ENCODE measurements around the gene BCL2L13.
"Not testable (repeated sequence)": the region's sequence is repeated elsewhere in the genome, so short reads cannot be mapped to it uniquely, and the experiment has no call there.

The BCL2L13 gene

DNA sequence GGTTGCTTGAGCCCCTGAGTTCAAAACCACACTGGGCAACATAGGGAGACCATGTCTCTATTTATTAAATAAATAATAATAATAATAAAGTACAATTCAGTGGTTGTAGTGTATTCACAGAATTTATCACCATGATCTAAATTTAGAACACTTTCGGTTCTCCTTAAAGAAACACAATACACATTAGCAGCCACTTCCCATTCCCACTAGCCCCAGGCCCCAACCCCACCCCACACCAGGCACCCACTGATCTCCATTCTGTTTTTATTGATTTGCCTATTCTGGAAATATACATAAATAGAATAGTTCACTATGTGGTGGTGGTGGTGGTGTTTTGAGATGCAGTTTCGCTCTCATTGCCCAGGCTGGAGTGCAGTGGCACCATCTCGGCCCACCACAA is 45.7 kb downstream of the BCL2L13 start:
- Histone ChIP-seq H3K36me3 (ENCODE audit: control insufficient read depth in 1 of 2, insufficient read depth in 2 of 2, low read length in 2 of 2) (peaks cover 0 to 10% of the 10 kb centered on the region in 2 donors), H3K4me1 (ENCODE audit: control insufficient read depth in 1 of 2, insufficient read depth in 2 of 2, low read length in 2 of 2) (peaks cover 2 to 4% of the 10 kb centered on the region in 2 donors), H3K9me3 (ENCODE audit: control insufficient read depth in 1 of 2, low read length in 2 of 2) (no peaks in the 10 kb centered on the region), H3K4me3 (ENCODE audit: low read depth in 1 of 2, low read length in 2 of 2) (no peak overlapping the region), H3K9ac (ENCODE audit: low read depth in 1 of 2, low read length in 2 of 2) (no peak overlapping the region), H3K27me3 (ENCODE audit: control insufficient read depth in 1 of 2, insufficient read depth in 2 of 2, low read length in 2 of 2) (no peaks in the 10 kb centered on the region), H3K27ac (ENCODE audit: low read depth, low read length) (no peak overlapping the region)

- H3K4me3 ChIP-seq (ENCODE audit: low read depth in 1 of 2, low read length in 2 of 2): no peak overlapping the region
- H3K27ac ChIP-seq (ENCODE audit: low read depth, low read length): no peak overlapping the region
- no peaks in the 10 kb centered on the region for H3K27me3 ChIP-seq (ENCODE audit: control insufficient read depth in 1 of 2, insufficient read depth in 2 of 2, low read length in 2 of 2)
- no peak overlapping the region for H3K9ac ChIP-seq (ENCODE audit: low read depth in 1 of 2, low read length in 2 of 2)
- H3K4me1 ChIP-seq (ENCODE audit: control insufficient read depth in 1 of 2, insufficient read depth in 2 of 2, low read length in 2 of 2): peaks cover 2 to 4% of the 10 kb centered on the region in 2 donors
- H3K9me3 ChIP-seq (ENCODE audit: control insufficient read depth in 1 of 2, low read length in 2 of 2): no peaks in the 10 kb centered on the region
- peaks cover 11 to 23% of the 10 kb centered on the region in 2 donors for H3K36me3 ChIP-seq (ENCODE audit: control insufficient read depth in 1 of 2, insufficient read depth in 2 of 2, low read length in 2 of 2)
Measured at GRCh38 chr22:17692841-17693240, 54.3 kb downstream of the BCL2L13 start.

DNA sequence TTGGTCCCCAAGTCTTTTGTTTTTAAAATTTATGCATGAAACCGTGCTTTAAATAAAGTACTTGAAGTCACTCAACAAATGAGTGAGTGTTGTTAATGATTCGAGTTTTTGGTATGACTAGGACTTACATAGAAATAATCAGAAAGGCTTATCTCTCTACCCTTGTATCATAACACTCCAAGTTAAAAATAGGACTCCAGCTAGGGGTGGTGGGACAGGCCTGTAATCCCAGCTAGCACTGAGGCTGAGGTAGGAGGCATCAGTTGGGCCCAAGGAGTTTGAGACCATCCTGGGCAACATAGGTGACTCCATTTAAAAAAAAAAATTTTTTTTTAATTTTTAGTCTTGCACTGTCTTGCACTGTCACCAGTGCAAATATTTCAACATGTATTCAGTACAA is 55.6 kb downstream of the BCL2L13 start:
- Histone ChIP-seq H3K27ac (ENCODE audit: low read depth, low read length) (no peak overlapping the region), H3K4me1 (ENCODE audit: control insufficient read depth in 1 of 2, insufficient read depth in 2 of 2, low read length in 2 of 2) (no peaks in the 10 kb centered on the region), H3K9me3 (ENCODE audit: control insufficient read depth in 1 of 2, low read length in 2 of 2) (no peaks in the 10 kb centered on the region), H3K9ac (ENCODE audit: low read depth in 1 of 2, low read length in 2 of 2) (no peak overlapping the region), H3K27me3 (ENCODE audit: control insufficient read depth in 1 of 2, insufficient read depth in 2 of 2, low read length in 2 of 2) (no peaks in the 10 kb centered on the region), H3K4me3 (ENCODE audit: low read depth in 1 of 2, low read length in 2 of 2) (no peak overlapping the region), H3K36me3 (ENCODE audit: control insufficient read depth in 1 of 2, insufficient read depth in 2 of 2, low read length in 2 of 2) (peaks cover 11 to 27% of the 10 kb centered on the region in 2 donors)

- H3K9ac ChIP-seq (ENCODE audit: low read depth in 1 of 2, low read length in 2 of 2): no peak overlapping the region
- H3K27ac ChIP-seq (ENCODE audit: low read depth, low read length): no peak overlapping the region
- H3K27me3 ChIP-seq (ENCODE audit: control insufficient read depth in 1 of 2, insufficient read depth in 2 of 2, low read length in 2 of 2): no peaks in the 10 kb centered on the region
- H3K4me3 ChIP-seq (ENCODE audit: low read depth in 1 of 2, low read length in 2 of 2): no peak overlapping the region
- peaks cover 11 to 29% of the 10 kb centered on the region in 2 donors for H3K36me3 ChIP-seq (ENCODE audit: control insufficient read depth in 1 of 2, insufficient read depth in 2 of 2, low read length in 2 of 2)
- no peaks in the 10 kb centered on the region for H3K9me3 ChIP-seq (ENCODE audit: control insufficient read depth in 1 of 2, low read length in 2 of 2)
- H3K4me1 ChIP-seq (ENCODE audit: control insufficient read depth in 1 of 2, insufficient read depth in 2 of 2, low read length in 2 of 2): no peaks in the 10 kb centered on the region
Measured at GRCh38 chr22:17694752-17695151, 56.2 kb downstream of the BCL2L13 start.

GRCh38 chr22:17695986-17696385 is 57.4 kb downstream of the BCL2L13 start:
- Histone ChIP-seq H3K4me1 (ENCODE audit: control insufficient read depth in 1 of 2, insufficient read depth in 2 of 2, low read length in 2 of 2) (no peaks in the 10 kb centered on the region), H3K27me3 (ENCODE audit: control insufficient read depth in 1 of 2, insufficient read depth in 2 of 2, low read length in 2 of 2) (no peaks in the 10 kb centered on the region), H3K36me3 (ENCODE audit: control insufficient read depth in 1 of 2, insufficient read depth in 2 of 2, low read length in 2 of 2) (peaks cover 14 to 30% of the 10 kb centered on the region in 2 donors), H3K27ac (ENCODE audit: low read depth, low read length) (no peak overlapping the region), H3K4me3 (ENCODE audit: low read depth in 1 of 2, low read length in 2 of 2) (no peak overlapping the region), H3K9ac (ENCODE audit: low read depth in 1 of 2, low read length in 2 of 2) (no peak overlapping the region), H3K9me3 (ENCODE audit: control insufficient read depth in 1 of 2, low read length in 2 of 2) (no peaks in the 10 kb centered on the region)

- not testable (repeated sequence) for H3K27me3 ChIP-seq (ENCODE audit: control insufficient read depth in 1 of 2, insufficient read depth in 2 of 2, low read length in 2 of 2); H3K27ac ChIP-seq (ENCODE audit: low read depth, low read length); H3K4me1 ChIP-seq (ENCODE audit: control insufficient read depth in 1 of 2, insufficient read depth in 2 of 2, low read length in 2 of 2); H3K9ac ChIP-seq (ENCODE audit: low read depth in 1 of 2, low read length in 2 of 2); H3K9me3 ChIP-seq (ENCODE audit: control insufficient read depth in 1 of 2, low read length in 2 of 2); H3K4me3 ChIP-seq (ENCODE audit: low read depth in 1 of 2, low read length in 2 of 2)
- peaks cover 13 to 32% of the 10 kb centered on the region in 2 donors for H3K36me3 ChIP-seq (ENCODE audit: control insufficient read depth in 1 of 2, insufficient read depth in 2 of 2, low read length in 2 of 2)
Measured at GRCh38 chr22:17697196-17697595, 58.6 kb downstream of the BCL2L13 start.

GRCh38 chr22:17698276-17698675 is 59.7 kb downstream of the BCL2L13 start:
- H3K36me3 ChIP-seq (ENCODE audit: control insufficient read depth in 1 of 2, insufficient read depth in 2 of 2, low read length in 2 of 2): peaks cover 10 to 36% of the 10 kb centered on the region in 2 donors
- not testable (repeated sequence) for H3K4me1 ChIP-seq (ENCODE audit: control insufficient read depth in 1 of 2, insufficient read depth in 2 of 2, low read length in 2 of 2); H3K9me3 ChIP-seq (ENCODE audit: control insufficient read depth in 1 of 2, low read length in 2 of 2); H3K4me3 ChIP-seq (ENCODE audit: low read depth in 1 of 2, low read length in 2 of 2); H3K9ac ChIP-seq (ENCODE audit: low read depth in 1 of 2, low read length in 2 of 2); H3K27me3 ChIP-seq (ENCODE audit: control insufficient read depth in 1 of 2, insufficient read depth in 2 of 2, low read length in 2 of 2); H3K27ac ChIP-seq (ENCODE audit: low read depth, low read length)

DNA sequence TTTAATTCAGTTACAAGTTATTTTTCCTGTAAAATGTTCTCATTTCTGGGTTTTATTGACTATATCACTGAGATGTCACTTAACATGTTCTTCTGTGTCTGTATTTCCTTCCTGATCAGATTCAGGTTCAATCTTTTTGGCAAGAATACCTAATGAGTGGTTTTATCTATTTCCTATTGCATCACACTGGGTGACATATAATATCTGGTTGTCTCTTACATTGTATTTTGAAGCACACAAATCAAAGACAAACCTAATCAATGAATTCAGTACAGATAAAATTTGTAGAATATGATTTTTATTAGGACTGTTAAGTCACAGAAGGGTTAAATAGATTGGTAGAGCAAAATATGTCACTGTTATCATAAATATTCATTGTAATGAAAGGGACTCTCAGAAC is 60.4 kb downstream of the BCL2L13 start:
- H3K27me3 ChIP-seq (ENCODE audit: control insufficient read depth in 1 of 2, insufficient read depth in 2 of 2, low read length in 2 of 2): no peaks in the 10 kb centered on the region
- H3K27ac ChIP-seq (ENCODE audit: low read depth, low read length): no peak overlapping the region
- H3K36me3 ChIP-seq (ENCODE audit: control insufficient read depth in 1 of 2, insufficient read depth in 2 of 2, low read length in 2 of 2): peaks cover 10 to 42% of the 10 kb centered on the region in 2 donors
- H3K4me3 ChIP-seq (ENCODE audit: low read depth in 1 of 2, low read length in 2 of 2): no peak overlapping the region
- no peaks in the 10 kb centered on the region for H3K4me1 ChIP-seq (ENCODE audit: control insufficient read depth in 1 of 2, insufficient read depth in 2 of 2, low read length in 2 of 2)
- no peak overlapping the region for H3K9ac ChIP-seq (ENCODE audit: low read depth in 1 of 2, low read length in 2 of 2)
- no peaks in the 10 kb centered on the region for H3K9me3 ChIP-seq (ENCODE audit: control insufficient read depth in 1 of 2, low read length in 2 of 2)

GRCh38 chr22:17699696-17700340 is 61.3 kb downstream of the BCL2L13 start:
- no peak overlapping the region for H3K27ac ChIP-seq (ENCODE audit: low read depth, low read length)
- no peaks in the 10 kb centered on the region for H3K9me3 ChIP-seq (ENCODE audit: control insufficient read depth in 1 of 2, low read length in 2 of 2)
- no peaks in the 10 kb centered on the region for H3K27me3 ChIP-seq (ENCODE audit: control insufficient read depth in 1 of 2, insufficient read depth in 2 of 2, low read length in 2 of 2)
- H3K9ac ChIP-seq (ENCODE audit: low read depth in 1 of 2, low read length in 2 of 2): no peak overlapping the region
- H3K4me1 ChIP-seq (ENCODE audit: control insufficient read depth in 1 of 2, insufficient read depth in 2 of 2, low read length in 2 of 2): no peaks in the 10 kb centered on the region
- H3K36me3 ChIP-seq (ENCODE audit: control insufficient read depth in 1 of 2, insufficient read depth in 2 of 2, low read length in 2 of 2): peaks cover 10 to 42% of the 10 kb centered on the region in 2 donors
- H3K4me3 ChIP-seq (ENCODE audit: low read depth in 1 of 2, low read length in 2 of 2): no peak overlapping the region

DNA sequence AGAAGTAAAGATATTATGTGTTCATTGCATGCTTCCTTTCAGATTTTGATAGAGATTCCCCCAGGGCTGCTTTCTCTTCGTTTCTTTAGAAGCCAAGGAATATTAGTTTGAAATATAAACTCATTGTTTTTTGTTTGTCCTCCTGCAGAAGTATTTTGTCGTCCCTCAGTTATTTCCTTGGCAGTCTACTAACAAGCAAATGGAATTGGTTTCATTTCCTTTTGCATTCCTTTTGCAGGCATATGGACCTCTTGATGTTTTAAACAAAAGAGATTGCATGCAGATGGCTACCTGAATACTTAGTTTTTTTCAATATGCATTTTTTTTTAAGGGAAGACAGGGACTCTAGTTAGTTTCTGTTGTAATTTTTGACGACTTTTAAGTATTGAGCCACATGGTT is 62.2 kb downstream of the BCL2L13 start:
- Histone ChIP-seq H3K4me1 (ENCODE audit: control insufficient read depth in 1 of 2, insufficient read depth in 2 of 2, low read length in 2 of 2) (peaks cover 0 to under 1% of the 10 kb centered on the region in 2 donors), H3K9ac (ENCODE audit: low read depth in 1 of 2, low read length in 2 of 2) (no peak overlapping the region), H3K4me3 (ENCODE audit: low read depth in 1 of 2, low read length in 2 of 2) (no peak overlapping the region), H3K27me3 (ENCODE audit: control insufficient read depth in 1 of 2, insufficient read depth in 2 of 2, low read length in 2 of 2) (no peaks in the 10 kb centered on the region), H3K27ac (ENCODE audit: low read depth, low read length) (no peak overlapping the region), H3K9me3 (ENCODE audit: control insufficient read depth in 1 of 2, low read length in 2 of 2) (no peaks in the 10 kb centered on the region), H3K36me3 (ENCODE audit: control insufficient read depth in 1 of 2, insufficient read depth in 2 of 2, low read length in 2 of 2) (peaks cover 9 to 36% of the 10 kb centered on the region in 2 donors)

Data from duodenal mucosa (tissue), 2 donors.